Aorta (tissue), 5 donors: Measurements from ENCODE around the gene DYNLT2B. TPM values are rescaled to one million over a fixed set of nuclear protein-coding genes. Genes with fewer than 3 reads are reported as not detected.
"Not testable (repeated sequence)": the region's sequence is repeated elsewhere in the genome, so short reads cannot be mapped to it uniquely, and the experiment has no call there.

ENCODE experiments used
- ATAC-seq: fragments of 200-7000 bp; cut with Tn5 transposase; one replicate; pipeline ENCODE4 v1.9.1; 2022; ENCODE audit warnings: moderate library complexity; ENCODE audit not compliant: low FRiP score
- DNase-seq, 2 donors: peaks; one replicate each; pipeline ENCODE4 v3.0.0-alpha.2; 2020
- H3K27ac ChIP-seq, 2 donors: one replicate each; pipeline ENCODE4 v1.5.1; 2013; ENCODE audit warnings: low read length in 2 of 2, mild to moderate bottlenecking in 2 of 2, moderate library complexity in 2 of 2, control low read depth in 1 of 2, inconsistent platforms in 1 of 2, low read depth in 1 of 2
- H3K27me3 ChIP-seq, 2 donors: one replicate each; pipeline ENCODE4 v1.6.1; 2013; ENCODE audit warnings: control low read depth in 1 of 2, low read length in 1 of 2, mild to moderate bottlenecking in 1 of 2, moderate library complexity in 1 of 2; ENCODE audit not compliant: insufficient read depth in 2 of 2, control insufficient read depth in 1 of 2
- H3K36me3 ChIP-seq, 2 donors: one replicate each; pipeline ENCODE4 v1.6.1; 2013; ENCODE audit warnings: control low read depth in 1 of 2, low read length in 1 of 2, mild to moderate bottlenecking in 1 of 2; ENCODE audit not compliant: insufficient read depth in 2 of 2, control insufficient read depth in 1 of 2
- H3K4me1 ChIP-seq, 2 donors: one replicate each; pipeline ENCODE4 v1.6.1; 2013; ENCODE audit warnings: low read length in 2 of 2, control low read depth in 1 of 2, mild to moderate bottlenecking in 1 of 2, moderate library complexity in 1 of 2; ENCODE audit not compliant: insufficient read depth in 2 of 2, control insufficient read depth in 1 of 2
- H3K4me3 ChIP-seq, 2 donors: one replicate each; pipeline ENCODE4 v1.5.1; 2013; ENCODE audit warnings: low read length in 2 of 2, control low read depth in 1 of 2, mild to moderate bottlenecking in 1 of 2
- H3K9me3 ChIP-seq: one replicate; pipeline ENCODE4 v1.6.1; 2013; ENCODE audit warnings: mild to moderate bottlenecking, low read length; ENCODE audit not compliant: control insufficient read depth
- WGBS, 2 donors: extraction: QIAGEN DNeasy Blood & Tissue Kit; methylation state at CpG; one replicate each; pipeline ENCODE4 v1.1.7; 2013; 5-methylcytosine and 5-hydroxymethylcytosine counted together
- intact Hi-C, 2 donors: fragments of 100-400 bp; cut with DNase I; formaldehyde crosslinking; loops; one replicate each; pipeline versions ENCODE4 v1.14.2 to v1.15.0; 2022
- polyA plus RNA-seq, 2 donors: library from polyadenylated mRNA; stranded (reverse); fragments of 200-250 nt; gene quantifications; one replicate each; pipeline ENCODE4 v1.2.3, GENCODE V29; 2013
- total RNA-seq, 2 donors: library from RNA; stranded (reverse); fragmentation: NEBNext Ultra II Directional; extraction: Animal tissue kit (Norgen Biotek cat#: 25700); gene quantifications; one replicate each; pipeline ENCODE4 v1.2.1, GENCODE V29; 2021
- donor health status: healthy with polysubstance abuse.
- donor health status: Bipolar disorder and iron deficiency.
- donor health status: DM: no; HTN: no; CAD: no.
- donor health status: DM: no; HTN: no; CAD: no.
- donor health status: DM: yes; HTN: yes; CAD: no.

Gene DYNLT2B
- total and polyA plus RNA-seq, 4 donors = 4.7 to 14.7 (median 7.8) TPM

- ATAC-seq = no peak
- Histone ChIP-seq H3K27ac (no peak overlapping the region), H3K4me3 (no peak overlapping the region), H3K27me3 (no peaks in the 10 kb centered on the region), H3K9me3 (no peaks in the 10 kb centered on the region), H3K4me1 (no peaks in the 10 kb centered on the region), H3K36me3 (peaks cover 0 to 16% of the 10 kb centered on the region in 2 donors)
- no peak for DNase-seq
- intact Hi-C loops = no loop called here
- WGBS, 2 donors = 90 to 92% methylated on average over 13 of the region's 13 CpGs
Observed at GRCh38 chr3:196246612-196247308, 71.3 kb downstream of the DYNLT2B start.

GRCh38 chr3:196244166-196244565 is 73.9 kb downstream of the DYNLT2B start:
- H3K36me3 ChIP-seq = peaks cover 0 to 16% of the 10 kb centered on the region in 2 donors
- DNase-seq, intact Hi-C loops, ATAC-seq, H3K4me3 ChIP-seq, H3K9me3 ChIP-seq, H3K27me3 ChIP-seq, H3K4me1 ChIP-seq, H3K27ac ChIP-seq: not testable (repeated sequence)
- 96 to 97% methylated on average over 31 to 34 of the region's 34 CpGs for WGBS, 2 donors

GRCh38 chr3:196241704-196242103 is 76.3 kb downstream of the DYNLT2B start:
- intact Hi-C loops = no loop called here
- ATAC-seq = no peak
- 86 to 89% methylated on average over 8 of the region's 8 CpGs for WGBS, 2 donors
- no peak overlapping the region for H3K27ac ChIP-seq
- no peak overlapping the region for H3K4me3 ChIP-seq
- no peaks in the 10 kb centered on the region for H3K27me3 ChIP-seq
- H3K9me3 ChIP-seq = no peaks in the 10 kb centered on the region
- H3K4me1 ChIP-seq = no peaks in the 10 kb centered on the region
- peaks cover 6 to 12% of the 10 kb centered on the region in 2 donors for H3K36me3 ChIP-seq
- no peak for DNase-seq

Other genes with a start within 250 kb of the DYNLT2B start
- 100 to 1,000 TPM in 1 of 2 donors, 10 to 100 TPM in 1; 81.8 to 141 TPM for gene TFRC, start 236.2 kb downstream of the DYNLT2B start, total RNA-seq
- 10 to 100 TPM; 19.5 to 23.7 TPM for gene TFRC, start 236.2 kb downstream of the DYNLT2B start, polyA plus RNA-seq
- under 1 TPM; 0.72 to 0.97 TPM for gene ZDHHC19, start 106.8 kb downstream of the DYNLT2B start, total RNA-seq
- not detected for gene ZDHHC19, start 106.8 kb downstream of the DYNLT2B start, polyA plus RNA-seq
- gene SLC51A, start 101.7 kb downstream of the DYNLT2B start, total RNA-seq = under 1 TPM in 1 of 2 donors, not detected in 1; 0.49 TPM
- gene SLC51A, start 101.7 kb downstream of the DYNLT2B start, polyA plus RNA-seq = 10 to 100 TPM in 1 of 2 donors, not detected in 1; 10.6 TPM
- gene PCYT1A, start 30.5 kb downstream of the DYNLT2B start, total RNA-seq = 10 to 100 TPM; 63.5 to 65.0 TPM
- gene PCYT1A, start 30.5 kb downstream of the DYNLT2B start, polyA plus RNA-seq = 10 to 100 TPM; 26.7 to 28.5 TPM
- 1 to 10 TPM in 1 of 2 donors, under 1 TPM in 1; 0.75 to 1.2 TPM for gene TM4SF19, start 20.1 kb upstream of the DYNLT2B start, total RNA-seq
- under 1 TPM in 1 of 2 donors, not detected in 1; 0.88 TPM for gene TM4SF19, start 20.1 kb upstream of the DYNLT2B start, polyA plus RNA-seq
- gene UBXN7, start 114.2 kb upstream of the DYNLT2B start, total RNA-seq = 10 to 100 TPM; 40.4 to 57.1 TPM
- 1 to 10 TPM; 7.7 to 9.4 TPM for gene UBXN7, start 114.2 kb upstream of the DYNLT2B start, polyA plus RNA-seq
- 10 to 100 TPM; 30.2 to 34.9 TPM for gene RNF168, start 185.5 kb upstream of the DYNLT2B start, total RNA-seq
- 1 to 10 TPM; 4.5 to 6.9 TPM for gene RNF168, start 185.5 kb upstream of the DYNLT2B start, polyA plus RNA-seq
- gene SMCO1, start 197.1 kb upstream of the DYNLT2B start, total RNA-seq = not detected
- gene SMCO1, start 197.1 kb upstream of the DYNLT2B start, polyA plus RNA-seq = not detected